Measurements from ENCODE around the gene TMCC1.
"Not testable (repeated sequence)": the region's sequence is repeated elsewhere in the genome, so short reads cannot be mapped to it uniquely, and the experiment has no call there.

- TF ChIP-seq NFIC, POLR2A (IDR thresholded peaks at IDR 0.05; ENCODE audit: low read depth, low read length): not testable (repeated sequence)
- TF ChIP-seq, protein P1, sequence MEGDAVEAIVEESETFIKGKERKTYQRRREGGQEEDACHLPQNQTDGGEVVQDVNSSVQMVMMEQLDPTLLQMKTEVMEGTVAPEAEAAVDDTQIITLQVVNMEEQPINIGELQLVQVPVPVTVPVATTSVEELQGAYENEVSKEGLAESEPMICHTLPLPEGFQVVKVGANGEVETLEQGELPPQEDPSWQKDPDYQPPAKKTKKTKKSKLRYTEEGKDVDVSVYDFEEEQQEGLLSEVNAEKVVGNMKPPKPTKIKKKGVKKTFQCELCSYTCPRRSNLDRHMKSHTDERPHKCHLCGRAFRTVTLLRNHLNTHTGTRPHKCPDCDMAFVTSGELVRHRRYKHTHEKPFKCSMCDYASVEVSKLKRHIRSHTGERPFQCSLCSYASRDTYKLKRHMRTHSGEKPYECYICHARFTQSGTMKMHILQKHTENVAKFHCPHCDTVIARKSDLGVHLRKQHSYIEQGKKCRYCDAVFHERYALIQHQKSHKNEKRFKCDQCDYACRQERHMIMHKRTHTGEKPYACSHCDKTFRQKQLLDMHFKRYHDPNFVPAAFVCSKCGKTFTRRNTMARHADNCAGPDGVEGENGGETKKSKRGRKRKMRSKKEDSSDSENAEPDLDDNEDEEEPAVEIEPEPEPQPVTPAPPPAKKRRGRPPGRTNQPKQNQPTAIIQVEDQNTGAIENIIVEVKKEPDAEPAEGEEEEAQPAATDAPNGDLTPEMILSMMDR (IDR thresholded peaks at IDR 0.05 in 2 of 3, conservative IDR thresholded peaks at IDR 0.05 in 1 of 3; ENCODE audit: control insufficient read depth in 2 of 3, extremely low read depth in 1 of 3, insufficient read depth in 1 of 3, low read depth in 3 of 3, low read length in 3 of 3) = not testable (repeated sequence)
These were observed 197.1 kb downstream of the TMCC1 start for GRCh38 chr3:129696430-129696829.

Data from GM12878 (cell line).